Effector memory CD4-positive, alpha-beta T cell (primary cell): Measurements from ENCODE around the gene MRPL36.

Experiments used
- DNase-seq, 3 donors: peaks; one replicate each; pipeline ENCODE4 v3.0.0-alpha.2; 2020
- H3K27ac ChIP-seq: 2 replicates; pipeline ENCODE4 v1.7.0; 2013; ENCODE audit warnings: mild to moderate bottlenecking, low read length, moderate library complexity; ENCODE audit not compliant: insufficient read depth, poor library complexity, severe bottlenecking
- H3K27me3 ChIP-seq: replicated peaks from 2 replicates; pipeline ENCODE4 v1.7.0; 2013; ENCODE audit warnings: mild to moderate bottlenecking, low read length; ENCODE audit not compliant: insufficient read depth, control insufficient read depth, poor library complexity, severe bottlenecking
- H3K36me3 ChIP-seq: 2 replicates; pipeline ENCODE4 v1.7.0; 2013; ENCODE audit warnings: mild to moderate bottlenecking, low read length, moderate library complexity; ENCODE audit not compliant: control insufficient read depth, insufficient read depth
- H3K4me1 ChIP-seq: 2 replicates; pipeline ENCODE4 v1.7.0; 2013; ENCODE audit warnings: low read length, mild to moderate bottlenecking; ENCODE audit not compliant: control insufficient read depth, insufficient read depth, poor library complexity, severe bottlenecking
- H3K4me3 ChIP-seq: 2 replicates; pipeline ENCODE4 v1.7.0; 2013; ENCODE audit warnings: low read length, low read depth, mild to moderate bottlenecking; ENCODE audit not compliant: insufficient read depth, poor library complexity, severe bottlenecking
- H3K9me3 ChIP-seq: 2 replicates; pipeline ENCODE4 v1.7.0; 2013; ENCODE audit warnings: mild to moderate bottlenecking, low read length, moderate library complexity; ENCODE audit not compliant: control insufficient read depth

MRPL36 gene

GRCh38 chr5:1783216-1783554 lies 16.5 kb downstream of the MRPL36 start:
- Histone ChIP-seq H3K27ac (no peak overlapping the region), H3K4me3 (no peak overlapping the region), H3K27me3 (no peaks in the 10 kb centered on the region), H3K36me3 (no peaks in the 10 kb centered on the region), H3K9me3 (no peaks in the 10 kb centered on the region), H3K4me1 (no peaks in the 10 kb centered on the region)
- DNase-seq = no peak

GRCh38 chr5:1782385-1783215 lies 17.0 kb downstream of the MRPL36 start:
- no peaks in the 10 kb centered on the region for H3K4me1 ChIP-seq
- no peaks in the 10 kb centered on the region for H3K36me3 ChIP-seq
- no peak for DNase-seq
- H3K9me3 ChIP-seq = no peaks in the 10 kb centered on the region
- no peak overlapping the region for H3K4me3 ChIP-seq
- H3K27me3 ChIP-seq = no peaks in the 10 kb centered on the region
- H3K27ac ChIP-seq = no peak overlapping the region

- Histone ChIP-seq H3K27ac (no peak overlapping the region), H3K9me3 (no peaks in the 10 kb centered on the region), H3K4me1 (no peaks in the 10 kb centered on the region), H3K27me3 (no peaks in the 10 kb centered on the region), H3K4me3 (no peak overlapping the region), H3K36me3 (no peaks in the 10 kb centered on the region)
- DNase-seq = no peak
Measured at GRCh38 chr5:1781726-1782384, 17.8 kb downstream of the MRPL36 start.

- no peaks in the 10 kb centered on the region for H3K9me3 ChIP-seq
- H3K4me3 ChIP-seq = no peak overlapping the region
- DNase-seq = no peak
- H3K36me3 ChIP-seq = no peaks in the 10 kb centered on the region
- no peaks in the 10 kb centered on the region for H3K27me3 ChIP-seq
- H3K27ac ChIP-seq = no peak overlapping the region
- H3K4me1 ChIP-seq = no peaks in the 10 kb centered on the region
Measured at GRCh38 chr5:1781107-1781506, 18.5 kb downstream of the MRPL36 start.

GRCh38 chr5:1780614-1780930 lies 19.1 kb downstream of the MRPL36 start:
- no peaks in the 10 kb centered on the region for H3K4me1 ChIP-seq
- H3K27me3 ChIP-seq = no peaks in the 10 kb centered on the region
- H3K27ac ChIP-seq = no peak overlapping the region
- no peak overlapping the region for H3K4me3 ChIP-seq
- no peak for DNase-seq
- H3K36me3 ChIP-seq = no peaks in the 10 kb centered on the region
- H3K9me3 ChIP-seq = no peaks in the 10 kb centered on the region

- no peak for DNase-seq
- no peaks in the 10 kb centered on the region for H3K9me3 ChIP-seq
- H3K27me3 ChIP-seq = no peaks in the 10 kb centered on the region
- no peak overlapping the region for H3K4me3 ChIP-seq
- no peak overlapping the region for H3K27ac ChIP-seq
- H3K4me1 ChIP-seq = no peaks in the 10 kb centered on the region
- H3K36me3 ChIP-seq = no peaks in the 10 kb centered on the region
Measured at GRCh38 chr5:1779782-1780613, 19.6 kb downstream of the MRPL36 start.

GRCh38 chr5:1779021-1779680 lies 20.5 kb downstream of the MRPL36 start:
- DNase-seq = no peak

GRCh38 chr5:1778138-1779020 lies 21.3 kb downstream of the MRPL36 start:
- Histone ChIP-seq H3K36me3 (no peaks in the 10 kb centered on the region), H3K27me3 (no peaks in the 10 kb centered on the region), H3K27ac (no peak overlapping the region), H3K9me3 (no peaks in the 10 kb centered on the region), H3K4me1 (no peaks in the 10 kb centered on the region), H3K4me3 (no peak overlapping the region)
- no peak for DNase-seq

More at GRCh38 chr5:1779021-1779680, 20.5 kb downstream of the MRPL36 start:
- Histone ChIP-seq H3K27ac (no peak overlapping the region), H3K36me3 (no peaks in the 10 kb centered on the region), H3K9me3 (no peaks in the 10 kb centered on the region), H3K27me3 (no peaks in the 10 kb centered on the region), H3K4me3 (no peak overlapping the region), H3K4me1 (no peaks in the 10 kb centered on the region)
